Measurements from ENCODE around the gene SHROOM3. TPM values are rescaled to one million over a fixed set of nuclear protein-coding genes. Genes with fewer than 3 reads are reported as not detected.

SHROOM3 gene
- total RNA-seq, 4 donors from 2014 or later: 20.3 to 50.9 (median 34.9) TPM

DNA sequence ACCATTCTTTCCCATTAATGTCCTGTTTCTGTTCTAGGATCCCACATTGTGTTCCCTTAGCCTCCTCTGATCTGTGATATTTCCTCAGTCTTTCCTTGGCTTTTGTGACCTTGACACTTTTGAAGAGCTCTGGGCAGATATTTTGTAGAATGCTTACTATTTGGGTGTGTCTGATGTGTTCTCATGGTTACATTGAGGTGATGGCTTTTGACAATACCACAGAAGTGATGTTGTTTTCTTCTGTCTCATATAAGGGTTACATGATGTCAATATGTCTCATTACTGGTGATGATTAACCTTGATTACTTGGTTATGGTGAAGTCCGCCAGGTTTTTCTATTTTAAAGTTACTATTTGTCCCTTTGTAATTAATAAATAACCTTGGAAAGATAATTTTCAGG, 279.2 kb downstream of the SHROOM3 start:
- H3K9me3 ChIP-seq: no peaks in the 10 kb centered on the region
- no peak overlapping the region for H3K4me3 ChIP-seq
- peaks cover 0 to 14% (median 0%) of the 10 kb centered on the region in 3 donors for H3K4me1 ChIP-seq
- peak overlapping the region in 1 of 4 donors; percentile 55 for H3K27ac ChIP-seq
- no peak for TF ChIP-seq POLR2A (IDR thresholded peaks at IDR 0.05)
- TF ChIP-seq, protein P1, sequence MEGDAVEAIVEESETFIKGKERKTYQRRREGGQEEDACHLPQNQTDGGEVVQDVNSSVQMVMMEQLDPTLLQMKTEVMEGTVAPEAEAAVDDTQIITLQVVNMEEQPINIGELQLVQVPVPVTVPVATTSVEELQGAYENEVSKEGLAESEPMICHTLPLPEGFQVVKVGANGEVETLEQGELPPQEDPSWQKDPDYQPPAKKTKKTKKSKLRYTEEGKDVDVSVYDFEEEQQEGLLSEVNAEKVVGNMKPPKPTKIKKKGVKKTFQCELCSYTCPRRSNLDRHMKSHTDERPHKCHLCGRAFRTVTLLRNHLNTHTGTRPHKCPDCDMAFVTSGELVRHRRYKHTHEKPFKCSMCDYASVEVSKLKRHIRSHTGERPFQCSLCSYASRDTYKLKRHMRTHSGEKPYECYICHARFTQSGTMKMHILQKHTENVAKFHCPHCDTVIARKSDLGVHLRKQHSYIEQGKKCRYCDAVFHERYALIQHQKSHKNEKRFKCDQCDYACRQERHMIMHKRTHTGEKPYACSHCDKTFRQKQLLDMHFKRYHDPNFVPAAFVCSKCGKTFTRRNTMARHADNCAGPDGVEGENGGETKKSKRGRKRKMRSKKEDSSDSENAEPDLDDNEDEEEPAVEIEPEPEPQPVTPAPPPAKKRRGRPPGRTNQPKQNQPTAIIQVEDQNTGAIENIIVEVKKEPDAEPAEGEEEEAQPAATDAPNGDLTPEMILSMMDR (IDR thresholded peaks at IDR 0.05): no peak
- peaks cover 0 to 7% (median 0%) of the 10 kb centered on the region in 3 donors for H3K36me3 ChIP-seq
- 94 to 95% methylated on average over 1 of the region's 1 CpG for WGBS, 2 donors
- H3K27me3 ChIP-seq: no peaks in the 10 kb centered on the region
- intact Hi-C loops (cut with DNase I): no loop called here
- DNase-seq: no peak

DNA sequence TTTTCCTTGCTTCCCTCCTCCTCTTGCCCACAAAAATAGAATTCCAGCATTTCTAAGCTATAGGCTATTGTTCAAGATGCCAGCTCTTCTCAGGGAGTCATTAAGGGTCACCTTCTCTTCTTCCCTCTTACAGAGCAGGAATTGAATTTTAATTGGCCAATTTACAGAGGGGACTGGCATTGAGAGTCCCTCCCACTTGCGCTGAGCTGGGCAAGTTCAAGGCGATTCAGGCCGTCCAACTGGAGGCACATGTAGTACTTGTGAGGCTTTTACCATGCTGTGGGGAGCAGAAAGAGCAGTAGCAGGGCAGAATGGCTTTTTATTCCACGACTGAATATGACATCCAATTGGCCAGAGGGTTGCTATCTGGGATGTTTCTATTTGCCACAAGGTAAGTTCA, 281.0 kb downstream of the SHROOM3 start:
- Histone ChIP-seq H3K36me3 (peaks cover 0 to 6% (median 0%) of the 10 kb centered on the region in 3 donors), H3K4me1 (peaks cover 0 to 10% (median 0%) of the 10 kb centered on the region in 3 donors), H3K27ac (peak overlapping the region in 3 of 4 donors; percentile 29 to 41 (median 36)), H3K27me3 (no peaks in the 10 kb centered on the region), H3K9me3 (no peaks in the 10 kb centered on the region), H3K4me3 (no peak overlapping the region)
- 89 to 100% methylated on average over 4 of the region's 4 CpGs for WGBS, 2 donors
- DNase-seq: no peak
- no peak for TF ChIP-seq POLR2A (IDR thresholded peaks at IDR 0.05)
- TF ChIP-seq, protein P1 (IDR thresholded peaks at IDR 0.05): no peak
- intact Hi-C loops (cut with DNase I): no loop called here

DNA sequence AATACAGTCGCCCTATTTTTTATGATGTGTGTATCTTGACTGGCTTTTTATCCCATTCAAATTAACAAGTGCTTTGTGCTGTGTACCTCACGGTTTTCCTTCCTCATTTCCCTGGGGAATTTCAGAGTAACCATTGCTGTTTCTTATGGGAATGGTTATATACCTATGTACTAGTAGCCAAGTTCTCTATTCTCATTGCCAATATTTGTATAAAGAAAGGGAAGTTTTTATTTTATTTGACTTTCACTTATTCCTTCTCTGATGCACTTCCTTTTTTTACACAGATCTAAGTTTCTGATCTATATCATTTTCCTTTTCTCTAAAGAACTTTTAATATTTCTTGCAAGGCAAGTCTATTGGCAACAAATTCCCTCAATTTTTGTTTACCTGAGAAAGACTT, 281.6 kb downstream of the SHROOM3 start:
- DNase-seq: no peak
- Histone ChIP-seq H3K27ac (peak overlapping the region in 1 of 4 donors; percentile 41), H3K4me1 (peaks cover 0 to 10% (median 0%) of the 10 kb centered on the region in 3 donors), H3K9me3 (no peaks in the 10 kb centered on the region), H3K27me3 (no peaks in the 10 kb centered on the region), H3K36me3 (no peaks in the 10 kb centered on the region), H3K4me3 (no peak overlapping the region)
- intact Hi-C loops (cut with DNase I): no loop called here
- 66 to 70% methylated on average over 2 of the region's 2 CpGs for WGBS, 2 donors
- TF ChIP-seq, protein P1 (IDR thresholded peaks at IDR 0.05): no peak
- no peak for TF ChIP-seq POLR2A (IDR thresholded peaks at IDR 0.05)

DNA sequence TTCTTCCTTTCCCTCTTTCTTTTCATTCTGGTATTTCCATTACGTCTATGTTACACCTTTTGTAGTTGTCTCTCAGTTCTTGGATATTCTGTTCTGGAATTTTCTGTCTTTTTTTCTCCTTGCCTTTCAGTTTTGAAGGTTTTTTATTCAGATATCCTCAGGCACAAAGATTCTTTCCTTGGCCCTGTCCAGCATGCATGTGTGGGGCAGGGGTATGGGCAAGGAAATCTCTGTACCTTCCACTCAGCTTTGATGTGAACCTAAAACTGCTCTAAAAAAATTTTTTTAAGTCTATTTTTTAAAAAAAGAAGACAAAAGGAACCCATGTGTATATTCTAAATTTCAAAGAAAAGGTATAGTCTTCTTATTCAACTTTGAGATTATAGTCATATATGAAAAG, 282.4 kb downstream of the SHROOM3 start:
- peak overlapping the region in 1 of 4 donors; percentile 41 for H3K27ac ChIP-seq
- no peak for TF ChIP-seq POLR2A (IDR thresholded peaks at IDR 0.05)
- TF ChIP-seq, protein P1 (IDR thresholded peaks at IDR 0.05): no peak
- intact Hi-C loops (cut with DNase I): no loop called here

DNA sequence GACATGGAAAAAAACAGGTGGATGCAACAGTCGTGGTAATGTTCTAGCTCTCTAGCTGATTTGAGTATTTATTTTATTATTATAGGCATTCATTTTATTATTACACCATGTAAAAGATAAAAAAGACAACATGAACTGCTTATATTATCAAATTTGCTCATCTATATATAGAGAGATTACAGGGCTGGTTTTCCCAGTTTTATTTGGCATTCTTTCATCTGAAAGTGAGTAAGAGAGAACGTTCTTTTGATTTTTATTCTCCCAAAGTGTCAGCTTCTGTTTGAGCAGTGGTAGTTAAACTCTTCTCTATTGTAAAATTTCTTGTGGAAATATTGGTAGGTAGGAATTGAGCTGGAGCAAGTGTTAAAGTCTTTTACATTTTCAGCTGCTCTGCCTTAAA, 283.0 kb downstream of the SHROOM3 start:
- no peak for TF ChIP-seq POLR2A (IDR thresholded peaks at IDR 0.05)
- TF ChIP-seq, protein P1 (IDR thresholded peaks at IDR 0.05): no peak
- H3K4me3 ChIP-seq: no peak overlapping the region
- intact Hi-C loops (cut with DNase I): no loop called here
- no peaks in the 10 kb centered on the region for H3K9me3 ChIP-seq
- no peak overlapping the region for H3K27ac ChIP-seq
- peaks cover 0 to 11% (median 0%) of the 10 kb centered on the region in 3 donors for H3K4me1 ChIP-seq
- no peaks in the 10 kb centered on the region for H3K36me3 ChIP-seq
- no peaks in the 10 kb centered on the region for H3K27me3 ChIP-seq
- WGBS, 2 donors: 41% methylated on average over 2 of the region's 2 CpGs
- no peak for DNase-seq

More for the DNA sequence above, 282.4 kb downstream of the SHROOM3 start:
- Histone ChIP-seq H3K4me1 (peaks cover 0 to 10% (median 0%) of the 10 kb centered on the region in 3 donors), H3K9me3 (no peaks in the 10 kb centered on the region), H3K27me3 (no peaks in the 10 kb centered on the region), H3K4me3 (no peak overlapping the region), H3K36me3 (no peaks in the 10 kb centered on the region)
- 67 to 100% methylated on average over 1 of the region's 1 CpG for WGBS, 2 donors
- no peak for DNase-seq
